Vagina (tissue), 2 donors: ENCODE data around the gene BEST3. TPM values are rescaled to one million over a fixed set of nuclear protein-coding genes. Genes with fewer than 3 reads are reported as not detected.

Experiments used
- DNase-seq, 2 donors: peaks; one replicate each; pipeline ENCODE4 v3.0.0-alpha.2; 2017; ENCODE audit errors: extremely low spot score in 2 of 2
- H3K27ac ChIP-seq: fragments of 200-600 bp; sonication (generic); one replicate; pipeline ENCODE4 v1.5.1; 2019
- H3K27me3 ChIP-seq: fragments of 200-600 bp; sonication (generic); one replicate; pipeline ENCODE4 v1.5.1; 2019
- H3K36me3 ChIP-seq, 2 donors: fragments of 200-600 bp; sonication (generic); one replicate each; pipeline ENCODE4 v1.5.1; 2017 to 2019
- H3K4me1 ChIP-seq: fragments of 200-600 bp; sonication (generic); one replicate; pipeline ENCODE4 v1.5.1; 2019
- H3K4me3 ChIP-seq, 2 donors: fragments of 200-600 bp; sonication (generic); 1 replicate in 1 of 2; 2 replicates in 1 of 2; pipeline ENCODE4 v1.5.1; 2016 to 2019
- H3K9me3 ChIP-seq: fragments of 200-600 bp; sonication (generic); one replicate; pipeline ENCODE4 v1.5.1; 2019
- POLR2A ChIP-seq, 2 donors: fragments of 450-650 bp; IDR thresholded peaks; one replicate each; pipeline ENCODE4 v1.6.1; 2017; ENCODE audit warnings: antibody characterized with exemption in 2 of 2, mild to moderate bottlenecking in 2 of 2, moderate library complexity in 2 of 2
- POLR2AphosphoS5 ChIP-seq, 2 donors: sonication (generic); formaldehyde crosslinking; IDR thresholded peaks; one replicate each; pipeline ENCODE4 v1.9.0; 2017; ENCODE audit warnings: antibody characterized with exemption in 2 of 2, mild to moderate bottlenecking in 2 of 2, low read depth in 1 of 2; ENCODE audit not compliant: insufficient read depth in 1 of 2
- intact Hi-C: fragments of 100-400 bp; cut with DNase I; formaldehyde crosslinking; loops from one replicate; pipeline ENCODE4 v1.15.1; 2023
- total RNA-seq: library from RNA; depleted of rRNA; stranded (reverse); fragments of >200 nt; gene quantifications from one replicate; pipeline ENCODE4 v1.2.3, GENCODE V29; 2016
- TF ChIP-seq, protein P1 (sequence below), 3 experiments: fragments of 450-650 bp in 2 of 3; fragments of 200-600 bp in 1 of 3; sonication (generic) in 1 of 3; IDR thresholded peaks; one replicate each; pipeline ENCODE4 v1.5.1; 2017 to 2019; ENCODE audit warnings: antibody characterized with exemption in 3 of 3, mild to moderate bottlenecking in 2 of 3, moderate library complexity in 2 of 3

Gene BEST3
- total RNA-seq, 1 donor from 2014 or later: not detected

DNA sequence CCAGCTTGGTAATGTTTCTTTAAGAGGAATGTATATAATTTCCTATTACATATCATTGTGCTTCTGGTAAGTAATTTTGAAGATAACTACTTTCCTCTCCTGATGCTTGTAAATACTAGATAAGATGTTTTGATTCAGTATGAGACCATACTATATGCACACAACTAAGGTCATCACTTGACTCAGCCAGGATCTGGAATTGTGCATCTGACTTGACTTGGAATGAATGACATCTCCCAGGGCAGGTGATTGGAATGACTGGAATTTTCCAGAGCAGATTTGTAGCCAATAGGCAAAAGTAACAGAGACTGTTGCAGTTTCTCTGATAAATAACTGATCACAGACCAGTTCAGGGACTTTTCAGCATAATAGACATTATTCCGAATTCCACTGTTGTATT is 11.1 kb downstream of the BEST3 start:
- DNase-seq: no peak
- TF ChIP-seq, protein P1, sequence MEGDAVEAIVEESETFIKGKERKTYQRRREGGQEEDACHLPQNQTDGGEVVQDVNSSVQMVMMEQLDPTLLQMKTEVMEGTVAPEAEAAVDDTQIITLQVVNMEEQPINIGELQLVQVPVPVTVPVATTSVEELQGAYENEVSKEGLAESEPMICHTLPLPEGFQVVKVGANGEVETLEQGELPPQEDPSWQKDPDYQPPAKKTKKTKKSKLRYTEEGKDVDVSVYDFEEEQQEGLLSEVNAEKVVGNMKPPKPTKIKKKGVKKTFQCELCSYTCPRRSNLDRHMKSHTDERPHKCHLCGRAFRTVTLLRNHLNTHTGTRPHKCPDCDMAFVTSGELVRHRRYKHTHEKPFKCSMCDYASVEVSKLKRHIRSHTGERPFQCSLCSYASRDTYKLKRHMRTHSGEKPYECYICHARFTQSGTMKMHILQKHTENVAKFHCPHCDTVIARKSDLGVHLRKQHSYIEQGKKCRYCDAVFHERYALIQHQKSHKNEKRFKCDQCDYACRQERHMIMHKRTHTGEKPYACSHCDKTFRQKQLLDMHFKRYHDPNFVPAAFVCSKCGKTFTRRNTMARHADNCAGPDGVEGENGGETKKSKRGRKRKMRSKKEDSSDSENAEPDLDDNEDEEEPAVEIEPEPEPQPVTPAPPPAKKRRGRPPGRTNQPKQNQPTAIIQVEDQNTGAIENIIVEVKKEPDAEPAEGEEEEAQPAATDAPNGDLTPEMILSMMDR (IDR thresholded peaks at IDR 0.05): no peak
- TF ChIP-seq POLR2AphosphoS5 (IDR thresholded peaks at IDR 0.05; ENCODE audit: insufficient read depth in 1 of 2, low read depth in 1 of 2) (no peak), POLR2A (IDR thresholded peaks at IDR 0.05) (no peak)
- Histone ChIP-seq H3K27ac (no peak overlapping the region), H3K9me3 (no peaks in the 10 kb centered on the region), H3K4me1 (peaks cover 8% of the 10 kb centered on the region), H3K27me3 (no peaks in the 10 kb centered on the region), H3K36me3 (no peaks in the 10 kb centered on the region), H3K4me3 (no peak overlapping the region)
- intact Hi-C loops: no loop called here

DNA sequence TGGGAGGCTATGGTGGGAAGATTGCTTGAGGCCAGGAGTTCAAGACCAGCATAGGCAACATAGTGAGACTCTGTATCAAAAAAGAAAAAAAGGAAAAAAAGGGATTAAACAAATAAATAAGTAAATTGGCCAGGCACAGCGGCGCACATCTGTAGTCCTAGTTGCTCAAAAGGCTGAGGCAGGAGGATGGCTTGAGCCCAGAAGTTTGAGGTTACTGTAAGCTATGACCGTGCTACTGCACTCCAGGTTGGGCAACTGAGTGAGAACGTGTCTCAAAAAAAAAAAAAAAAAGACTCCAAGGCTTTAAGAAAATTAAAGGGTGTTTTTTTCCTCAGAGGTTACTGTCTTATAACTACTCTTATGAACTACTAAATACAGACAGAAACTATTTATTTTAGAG is 11.7 kb downstream of the BEST3 start:
- TF ChIP-seq, protein P1 (IDR thresholded peaks at IDR 0.05): no peak
- TF ChIP-seq POLR2AphosphoS5 (IDR thresholded peaks at IDR 0.05; ENCODE audit: insufficient read depth in 1 of 2, low read depth in 1 of 2) (no peak), POLR2A (IDR thresholded peaks at IDR 0.05) (no peak)
- Histone ChIP-seq H3K27ac (no peak overlapping the region), H3K9me3 (no peaks in the 10 kb centered on the region), H3K27me3 (no peaks in the 10 kb centered on the region), H3K4me1 (peaks cover 8% of the 10 kb centered on the region), H3K36me3 (no peaks in the 10 kb centered on the region), H3K4me3 (no peak overlapping the region)
- intact Hi-C loops: no loop called here
- DNase-seq: no peak

DNA sequence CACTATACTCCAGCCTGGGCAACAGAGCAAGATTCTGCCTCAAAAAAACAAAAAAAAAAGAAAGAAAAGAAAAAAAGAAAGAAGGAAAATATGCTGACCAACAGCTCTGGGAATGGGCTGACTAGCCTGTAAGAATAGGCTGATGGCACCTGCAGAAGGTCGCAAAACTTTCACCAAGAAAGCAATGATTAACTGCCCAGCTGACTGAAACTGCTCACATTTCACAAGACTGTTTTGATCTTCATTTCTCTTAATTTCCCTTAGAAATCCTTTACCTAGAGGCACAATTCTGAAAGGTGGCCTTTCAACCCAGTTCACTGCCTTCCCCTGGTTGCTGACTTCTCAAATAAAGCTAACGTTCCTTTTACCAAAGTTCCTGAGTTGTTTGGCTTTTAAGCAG is 12.4 kb downstream of the BEST3 start:
- H3K27ac ChIP-seq: no peak overlapping the region
- no peak for DNase-seq
- TF ChIP-seq POLR2A (IDR thresholded peaks at IDR 0.05): no peak
- TF ChIP-seq, protein P1 (IDR thresholded peaks at IDR 0.05): no peak
- no peak for TF ChIP-seq POLR2AphosphoS5 (IDR thresholded peaks at IDR 0.05; ENCODE audit: insufficient read depth in 1 of 2, low read depth in 1 of 2)
- H3K4me3 ChIP-seq: no peak overlapping the region
- H3K4me1 ChIP-seq: peaks cover 8% of the 10 kb centered on the region
- intact Hi-C loops: no loop called here
- no peaks in the 10 kb centered on the region for H3K9me3 ChIP-seq
- no peaks in the 10 kb centered on the region for H3K27me3 ChIP-seq
- no peaks in the 10 kb centered on the region for H3K36me3 ChIP-seq

DNA sequence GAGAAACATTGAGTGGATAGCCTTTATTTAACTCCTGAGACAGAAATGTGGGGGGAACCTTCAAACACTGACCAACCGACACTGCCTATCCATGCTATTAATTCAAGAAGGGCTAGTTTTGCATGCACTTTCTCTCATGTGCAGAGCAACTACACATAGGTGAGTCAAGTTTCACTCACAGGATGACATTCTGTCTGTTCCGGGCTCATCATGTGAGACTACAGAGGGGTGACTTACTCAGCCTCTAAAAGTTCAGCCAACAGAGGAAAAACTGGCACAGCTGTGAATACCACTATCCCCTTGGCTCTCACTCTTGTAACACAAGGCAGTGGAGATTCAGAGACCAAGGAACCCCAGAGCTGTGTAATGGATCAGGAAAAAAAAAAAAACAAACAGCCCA is 13.3 kb downstream of the BEST3 start:
- no peak overlapping the region for H3K4me3 ChIP-seq
- H3K9me3 ChIP-seq: no peaks in the 10 kb centered on the region
- no peaks in the 10 kb centered on the region for H3K27me3 ChIP-seq
- no peaks in the 10 kb centered on the region for H3K36me3 ChIP-seq
- peaks cover 8% of the 10 kb centered on the region for H3K4me1 ChIP-seq
- intact Hi-C loops: no loop called here
- TF ChIP-seq POLR2A (IDR thresholded peaks at IDR 0.05) (no peak), POLR2AphosphoS5 (IDR thresholded peaks at IDR 0.05; ENCODE audit: insufficient read depth in 1 of 2, low read depth in 1 of 2) (no peak)
- TF ChIP-seq, protein P1 (IDR thresholded peaks at IDR 0.05): no peak
- DNase-seq: no peak
- no peak overlapping the region for H3K27ac ChIP-seq

DNA sequence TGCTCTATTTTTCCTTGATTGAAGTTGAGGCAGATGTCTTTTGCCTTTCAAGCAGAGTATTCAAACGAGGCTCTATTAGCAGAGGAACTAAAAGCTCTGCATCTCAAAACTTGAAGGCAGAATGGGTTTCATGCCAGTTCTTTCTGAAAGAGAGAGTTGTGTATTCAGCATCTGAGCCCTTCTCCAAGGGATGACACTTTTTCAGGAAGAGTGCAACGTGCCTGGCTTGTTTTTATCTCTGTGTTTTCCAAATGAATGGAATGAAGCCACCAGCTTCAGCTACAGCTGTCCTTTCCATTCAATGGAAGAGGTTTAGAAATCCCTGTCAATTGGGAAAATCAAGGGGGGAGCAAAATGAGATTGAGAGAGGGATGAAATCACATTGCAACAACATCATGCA is 14.6 kb downstream of the BEST3 start:
- Histone ChIP-seq H3K36me3 (no peaks in the 10 kb centered on the region), H3K9me3 (no peaks in the 10 kb centered on the region), H3K4me3 (no peak overlapping the region), H3K27me3 (no peaks in the 10 kb centered on the region), H3K27ac (no peak overlapping the region), H3K4me1 (peaks cover 8% of the 10 kb centered on the region)
- no peak for DNase-seq
- intact Hi-C loops: no loop called here
- TF ChIP-seq, protein P1 (IDR thresholded peaks at IDR 0.05): no peak
- TF ChIP-seq POLR2AphosphoS5 (IDR thresholded peaks at IDR 0.05; ENCODE audit: insufficient read depth in 1 of 2, low read depth in 1 of 2): no peak
- no peak for TF ChIP-seq POLR2A (IDR thresholded peaks at IDR 0.05)
